Thoracic aorta (tissue), 2 donors: ENCODE data around the gene GIGYF2. TPM values are rescaled to one million over a fixed set of nuclear protein-coding genes. Genes with fewer than 3 reads are reported as not detected.

Source experiments
- ATAC-seq: fragments of 150-250 bp; one replicate; pipeline ENCODE4 v1.8.0; 2017; ENCODE audit warnings: low read depth; ENCODE audit not compliant: insufficient number of reproducible peaks, low FRiP score
- DNase-seq: peaks from one replicate; pipeline ENCODE4 v3.0.0-alpha.2; 2020; ENCODE audit warnings: low spot score
- H3K27ac ChIP-seq, 2 donors: fragments of 200-600 bp; sonication (generic); 1 replicate in 1 of 2; 2 replicates in 1 of 2; pipeline ENCODE4 v1.5.1; 2016; ENCODE audit warnings: mild to moderate bottlenecking in 2 of 2, moderate library complexity in 2 of 2
- H3K27me3 ChIP-seq: fragments of 200-600 bp; sonication (generic); replicated peaks from 2 replicates; pipeline ENCODE4 v1.6.0; 2016; ENCODE audit warnings: mild to moderate bottlenecking; ENCODE audit not compliant: insufficient read depth
- H3K36me3 ChIP-seq: fragments of 200-600 bp; sonication (generic); one replicate; pipeline ENCODE4 v1.5.1; 2016
- H3K4me1 ChIP-seq, 2 donors: fragments of 200-600 bp; sonication (generic); 1 replicate in 1 of 2; 2 replicates in 1 of 2; pipeline versions ENCODE4 v1.5.1 to v1.6.0; 2016; ENCODE audit warnings: low read depth in 2 of 2, mild to moderate bottlenecking in 1 of 2; ENCODE audit not compliant: control insufficient read depth in 1 of 2
- H3K4me3 ChIP-seq: fragments of 200-600 bp; sonication (generic); 2 replicates; pipeline ENCODE4 v1.5.1; 2016; ENCODE audit warnings: mild to moderate bottlenecking
- H3K9me3 ChIP-seq: fragments of 200-600 bp; sonication (generic); 2 replicates; pipeline ENCODE4 v1.5.1; 2016
- CTCF ChIP-seq: fragments of 200-600 bp; sonication (generic); IDR thresholded peaks from one replicate; pipeline ENCODE4 v1.5.1; 2019; ENCODE audit warnings: antibody characterized with exemption
- total RNA-seq, 2 donors: library from RNA; depleted of rRNA; stranded (reverse); fragments of >200 nt; gene quantifications; one replicate each; pipeline versions ENCODE4 v1.1.0 to v1.2.3, GENCODE V29; 2016

Gene GIGYF2
- total RNA-seq, 2 donors from 2014 or later: 54.7 to 121 TPM

GRCh38 chr2:232884001-232884421 lies 186.9 kb downstream of the GIGYF2 start:
- Histone ChIP-seq H3K27me3 (no peaks in the 10 kb centered on the region), H3K27ac (no peak overlapping the region), H3K4me1 (no peaks in the 10 kb centered on the region), H3K9me3 (no peaks in the 10 kb centered on the region), H3K36me3 (no peaks in the 10 kb centered on the region), H3K4me3 (no peak overlapping the region)
- no peak for ATAC-seq
- TF ChIP-seq CTCF: no peak
- no peak for DNase-seq

- no peaks in the 10 kb centered on the region for H3K36me3 ChIP-seq
- no peak for ATAC-seq
- no peak overlapping the region for H3K27ac ChIP-seq
These were observed 187.6 kb downstream of the GIGYF2 start for GRCh38 chr2:232884549-232885263.

GRCh38 chr2:232885264-232885961 lies 188.3 kb downstream of the GIGYF2 start:
- H3K4me1 ChIP-seq: no peaks in the 10 kb centered on the region
- no peak for ATAC-seq
- H3K36me3 ChIP-seq: no peaks in the 10 kb centered on the region
- H3K27ac ChIP-seq: no peak overlapping the region
- H3K9me3 ChIP-seq: no peaks in the 10 kb centered on the region
- H3K4me3 ChIP-seq: no peak overlapping the region
- no peak for DNase-seq
- no peaks in the 10 kb centered on the region for H3K27me3 ChIP-seq
- no peak for TF ChIP-seq CTCF

More at GRCh38 chr2:232884549-232885263, 187.6 kb downstream of the GIGYF2 start:
- Histone ChIP-seq H3K9me3 (no peaks in the 10 kb centered on the region), H3K4me1 (no peaks in the 10 kb centered on the region), H3K4me3 (no peak overlapping the region), H3K27me3 (no peaks in the 10 kb centered on the region)
- no peak for TF ChIP-seq CTCF
- no peak for DNase-seq

GRCh38 chr2:232886176-232886575 lies 189.0 kb downstream of the GIGYF2 start:
- no peak for TF ChIP-seq CTCF
- no peaks in the 10 kb centered on the region for H3K36me3 ChIP-seq
- H3K4me1 ChIP-seq: peaks cover 0 to 5% of the 10 kb centered on the region in 2 donors
- DNase-seq (no peak), ATAC-seq (no peak)
- H3K27ac ChIP-seq: no peak overlapping the region
- H3K4me3 ChIP-seq: no peak overlapping the region
- H3K27me3 ChIP-seq: no peaks in the 10 kb centered on the region
- no peaks in the 10 kb centered on the region for H3K9me3 ChIP-seq

GRCh38 chr2:232886632-232887031 lies 189.5 kb downstream of the GIGYF2 start:
- no peak for DNase-seq
- Histone ChIP-seq H3K27me3 (no peaks in the 10 kb centered on the region), H3K36me3 (no peaks in the 10 kb centered on the region)

More at GRCh38 chr2:232886632-232887031, 189.5 kb downstream of the GIGYF2 start:
- Histone ChIP-seq H3K9me3 (no peaks in the 10 kb centered on the region), H3K27ac (no peak overlapping the region), H3K4me1 (peaks cover 0 to 7% of the 10 kb centered on the region in 2 donors), H3K4me3 (no peak overlapping the region)
- no peak for ATAC-seq
- no peak for TF ChIP-seq CTCF
